ENCODE measurements around the gene SYNE1.

- TF ChIP-seq EZH2phosphoT487 (IDR thresholded peaks at IDR 0.05; ENCODE audit: low read depth, severe bottlenecking, unreplicated experiment), result no peak
- TF ChIP-seq CTCF (IDR thresholded peaks at IDR 0.05; ENCODE audit: poor library complexity), result no peak
Observed at GRCh38 chr6:152423216-152424103, 213.7 kb downstream of the SYNE1 start.
